Neutrophil (primary cell): ENCODE measurements around the gene SCRN1.

ENCODE experiments used
- H3K27ac ChIP-seq: fragments of 200-600 bp; sonication (generic); 2 replicates; pipeline ENCODE4 v1.5.1; 2016; ENCODE audit warnings: mild to moderate bottlenecking, moderate library complexity
- H3K27me3 ChIP-seq: fragments of 200-600 bp; sonication (generic); 2 replicates; pipeline ENCODE4 v1.6.0; 2016; ENCODE audit warnings: mild to moderate bottlenecking
- H3K36me3 ChIP-seq: fragments of 200-600 bp; sonication (generic); 2 replicates; pipeline ENCODE4 v1.5.1; 2017
- H3K4me1 ChIP-seq, 2 experiments: fragments of 200-600 bp in 1 of 2; sonication (generic) in 1 of 2; 1 replicate in 1 of 2; 2 replicates in 1 of 2; pipeline versions ENCODE4 v1.5.1 to v1.6.1; 2013 to 2016; ENCODE audit warnings: low read depth in 1 of 2, low read length in 1 of 2, mild to moderate bottlenecking in 1 of 2, moderate library complexity in 1 of 2; ENCODE audit not compliant: control insufficient read depth in 1 of 2, insufficient read depth in 1 of 2
- H3K4me3 ChIP-seq, 2 experiments: fragments of 200-600 bp in 1 of 2; sonication (generic) in 1 of 2; 1 replicate in 1 of 2; 2 replicates in 1 of 2; pipeline ENCODE4 v1.5.1; 2013 to 2016; ENCODE audit warnings: low read depth in 1 of 2, low read length in 1 of 2, mild to moderate bottlenecking in 1 of 2, moderate library complexity in 1 of 2
- H3K9me3 ChIP-seq: fragments of 200-600 bp; sonication (generic); 2 replicates; pipeline ENCODE4 v1.5.1; 2016
- TF ChIP-seq, protein P1 (sequence below): fragments of 200-600 bp; sonication (generic); IDR thresholded peaks from 2 replicates; pipeline ENCODE4 v1.5.1; 2016; ENCODE audit warnings: antibody characterized with exemption

Gene SCRN1

GRCh38 chr7:29882481-29882880 lies 107.1 kb downstream of the SCRN1 start:
- Histone ChIP-seq H3K27ac (no peak overlapping the region), H3K9me3 (no peaks in the 10 kb centered on the region), H3K36me3 (no peaks in the 10 kb centered on the region), H3K27me3 (peaks cover 35% of the 10 kb centered on the region), H3K4me1 (no peaks in the 10 kb centered on the region), H3K4me3 (no peak overlapping the region)
- TF ChIP-seq, protein P1, sequence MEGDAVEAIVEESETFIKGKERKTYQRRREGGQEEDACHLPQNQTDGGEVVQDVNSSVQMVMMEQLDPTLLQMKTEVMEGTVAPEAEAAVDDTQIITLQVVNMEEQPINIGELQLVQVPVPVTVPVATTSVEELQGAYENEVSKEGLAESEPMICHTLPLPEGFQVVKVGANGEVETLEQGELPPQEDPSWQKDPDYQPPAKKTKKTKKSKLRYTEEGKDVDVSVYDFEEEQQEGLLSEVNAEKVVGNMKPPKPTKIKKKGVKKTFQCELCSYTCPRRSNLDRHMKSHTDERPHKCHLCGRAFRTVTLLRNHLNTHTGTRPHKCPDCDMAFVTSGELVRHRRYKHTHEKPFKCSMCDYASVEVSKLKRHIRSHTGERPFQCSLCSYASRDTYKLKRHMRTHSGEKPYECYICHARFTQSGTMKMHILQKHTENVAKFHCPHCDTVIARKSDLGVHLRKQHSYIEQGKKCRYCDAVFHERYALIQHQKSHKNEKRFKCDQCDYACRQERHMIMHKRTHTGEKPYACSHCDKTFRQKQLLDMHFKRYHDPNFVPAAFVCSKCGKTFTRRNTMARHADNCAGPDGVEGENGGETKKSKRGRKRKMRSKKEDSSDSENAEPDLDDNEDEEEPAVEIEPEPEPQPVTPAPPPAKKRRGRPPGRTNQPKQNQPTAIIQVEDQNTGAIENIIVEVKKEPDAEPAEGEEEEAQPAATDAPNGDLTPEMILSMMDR = no peak

GRCh38 chr7:29881724-29882123 lies 107.9 kb downstream of the SCRN1 start:
- TF ChIP-seq, protein P1 = no peak
- H3K27ac ChIP-seq = no peak overlapping the region

DNA sequence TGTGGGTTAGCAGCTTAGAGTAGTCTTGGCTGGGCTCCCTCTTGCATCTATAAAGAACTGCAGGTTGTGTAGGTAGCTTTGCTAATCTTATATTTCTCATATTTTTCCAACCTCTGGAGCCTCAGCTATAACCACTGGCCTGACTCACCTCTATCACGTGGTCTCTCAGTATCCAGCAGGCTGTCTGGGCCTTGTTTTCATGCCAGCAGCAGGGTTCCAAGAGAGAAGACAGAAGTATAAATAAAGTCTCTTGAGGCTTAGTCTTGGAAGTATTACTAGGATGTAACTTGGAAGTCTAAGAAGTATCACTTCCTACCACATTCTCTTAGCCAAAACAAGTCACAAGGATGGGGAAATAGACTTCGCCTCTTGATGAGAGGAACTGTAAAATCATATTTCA lies 110.0 kb downstream of the SCRN1 start:
- Histone ChIP-seq H3K4me1 (no peaks in the 10 kb centered on the region), H3K36me3 (no peaks in the 10 kb centered on the region), H3K27ac (no peak overlapping the region), H3K27me3 (peaks cover 24% of the 10 kb centered on the region), H3K4me3 (no peak overlapping the region), H3K9me3 (no peaks in the 10 kb centered on the region)
- TF ChIP-seq, protein P1 = no peak

More at GRCh38 chr7:29881724-29882123, 107.9 kb downstream of the SCRN1 start:
- Histone ChIP-seq H3K4me3 (no peak overlapping the region), H3K27me3 (peaks cover 35% of the 10 kb centered on the region), H3K36me3 (no peaks in the 10 kb centered on the region), H3K9me3 (no peaks in the 10 kb centered on the region), H3K4me1 (no peaks in the 10 kb centered on the region)

DNA sequence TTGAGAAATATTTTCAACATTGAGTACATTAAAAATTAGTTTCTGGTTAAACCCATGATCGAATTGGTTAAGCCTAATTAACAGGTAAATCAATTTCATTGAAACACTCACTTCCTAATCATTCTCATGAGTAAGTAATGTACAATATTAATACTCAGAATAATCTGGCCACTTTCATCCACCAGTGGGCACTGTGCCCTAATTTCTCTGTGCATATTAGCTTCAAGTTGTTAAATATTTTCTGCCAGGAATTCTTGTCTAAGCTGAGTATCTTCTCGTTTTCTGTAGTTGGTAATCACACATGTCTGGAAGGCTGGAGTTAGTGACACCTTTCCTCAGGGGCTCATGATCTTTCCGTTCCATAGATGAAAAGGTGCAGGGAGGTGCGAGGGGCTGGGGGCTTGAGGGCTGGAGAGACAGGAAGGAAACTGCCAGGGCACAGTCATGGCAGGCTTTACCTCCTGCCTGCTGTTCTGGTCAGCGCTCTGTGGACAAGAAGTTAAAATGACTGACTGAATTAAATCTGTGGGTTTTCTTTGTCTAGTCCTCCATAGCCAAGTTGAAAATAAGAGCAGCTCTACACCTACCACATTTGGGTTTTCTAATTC lies 111.4 kb downstream of the SCRN1 start:
- Histone ChIP-seq H3K36me3 (no peaks in the 10 kb centered on the region), H3K9me3 (no peaks in the 10 kb centered on the region), H3K27me3 (peaks cover 10% of the 10 kb centered on the region), H3K27ac (no peak overlapping the region), H3K4me1 (no peaks in the 10 kb centered on the region), H3K4me3 (no peak overlapping the region)
- TF ChIP-seq, protein P1 = peak; percentile 9

GRCh38 chr7:29877196-29877595 lies 112.4 kb downstream of the SCRN1 start:
- TF ChIP-seq, protein P1 = no peak
- peaks cover 0 to 2% of the 10 kb centered on the region in 2 experiments for H3K4me1 ChIP-seq
- no peaks in the 10 kb centered on the region for H3K36me3 ChIP-seq
- no peak overlapping the region for H3K27ac ChIP-seq
- H3K9me3 ChIP-seq = no peaks in the 10 kb centered on the region
- no peak overlapping the region for H3K4me3 ChIP-seq
- H3K27me3 ChIP-seq = no peaks in the 10 kb centered on the region
